ENCODE results near the gene KIF3B. TPM values are rescaled to one million over a fixed set of nuclear protein-coding genes. Genes with fewer than 3 reads are reported as not detected.

Gene KIF3B
- total and polyA plus RNA-seq, 2 donors from 2014 or later = 31.6 to 62.2 TPM

GRCh38 chr20:32238483-32239425, 38.7 kb upstream of the KIF3B start:
- no peaks in the 10 kb centered on the region for H3K27me3 ChIP-seq (ENCODE audit: control insufficient read depth, insufficient read depth, low read length)
- no peak for TF ChIP-seq CTCF (IDR thresholded peaks at IDR 0.05; ENCODE audit: borderline replicate concordance, extremely low read depth, insufficient read depth)
- peaks cover 3 to 13% (median 11%) of the 10 kb centered on the region in 3 donors for H3K36me3 ChIP-seq (ENCODE audit: control insufficient read depth in 2 of 3, insufficient read depth in 3 of 3, low read length in 3 of 3)
- no peak overlapping the region for H3K27ac ChIP-seq (ENCODE audit: low read depth in 2 of 2, low read length in 2 of 2)
- FAIRE-seq (peak; percentile 33), DNase-seq (no peak)
- H3K9ac ChIP-seq (ENCODE audit: low read length in 3 of 3) = no peak overlapping the region
- H3K4me3 ChIP-seq (ENCODE audit: low read length in 3 of 3) = no peak overlapping the region
- H3K4me1 ChIP-seq (ENCODE audit: control insufficient read depth in 2 of 3, insufficient read depth in 2 of 3, low read depth in 1 of 3, low read length in 3 of 3) = peaks cover 0 to 7% (median 5%) of the 10 kb centered on the region in 3 donors
- intact Hi-C loops (cut with DNase I) = no loop called here
- H3K9me3 ChIP-seq (ENCODE audit: control insufficient read depth in 2 of 3, insufficient read depth in 1 of 3, low read length in 3 of 3) = no peaks in the 10 kb centered on the region

- H3K4me1 ChIP-seq (ENCODE audit: control insufficient read depth in 2 of 3, insufficient read depth in 2 of 3, low read depth in 1 of 3, low read length in 3 of 3) = peaks cover 0 to 7% (median 5%) of the 10 kb centered on the region in 3 donors
- intact Hi-C loops (cut with DNase I) = no loop called here
- H3K4me3 ChIP-seq (ENCODE audit: low read length in 3 of 3) = no peak overlapping the region
- no peaks in the 10 kb centered on the region for H3K27me3 ChIP-seq (ENCODE audit: control insufficient read depth, insufficient read depth, low read length)
- TF ChIP-seq CTCF (IDR thresholded peaks at IDR 0.05; ENCODE audit: borderline replicate concordance, extremely low read depth, insufficient read depth) = no peak
- no peak overlapping the region for H3K27ac ChIP-seq (ENCODE audit: low read depth in 2 of 2, low read length in 2 of 2)
- no peaks in the 10 kb centered on the region for H3K9me3 ChIP-seq (ENCODE audit: control insufficient read depth in 2 of 3, insufficient read depth in 1 of 3, low read length in 3 of 3)
- DNase-seq (peak in 3 of 5 donors; percentile 15 to 35 (median 28)), FAIRE-seq (no peak)
- H3K36me3 ChIP-seq (ENCODE audit: control insufficient read depth in 2 of 3, insufficient read depth in 3 of 3, low read length in 3 of 3) = peaks cover 2 to 5% (median 2%) of the 10 kb centered on the region in 3 donors
- no peak overlapping the region for H3K9ac ChIP-seq (ENCODE audit: low read length in 3 of 3)
These were observed 37.2 kb upstream of the KIF3B start for GRCh38 chr20:32240205-32240604.

GRCh38 chr20:32241807-32242206, 35.6 kb upstream of the KIF3B start:
- H3K36me3 ChIP-seq (ENCODE audit: control insufficient read depth in 2 of 3, insufficient read depth in 3 of 3, low read length in 3 of 3) = no peaks in the 10 kb centered on the region
- H3K4me3 ChIP-seq (ENCODE audit: low read length in 3 of 3) = no peak overlapping the region
- intact Hi-C loops (cut with DNase I) = no loop called here
- FAIRE-seq (no peak), DNase-seq (no peak)
- H3K27me3 ChIP-seq (ENCODE audit: control insufficient read depth, insufficient read depth, low read length) = no peaks in the 10 kb centered on the region
- H3K4me1 ChIP-seq (ENCODE audit: control insufficient read depth in 2 of 3, insufficient read depth in 2 of 3, low read depth in 1 of 3, low read length in 3 of 3) = peaks cover 0 to 6% (median 5%) of the 10 kb centered on the region in 3 donors
- TF ChIP-seq CTCF (IDR thresholded peaks at IDR 0.05; ENCODE audit: borderline replicate concordance, extremely low read depth, insufficient read depth) = no peak
- H3K9ac ChIP-seq (ENCODE audit: low read length in 3 of 3) = no peak overlapping the region
- no peaks in the 10 kb centered on the region for H3K9me3 ChIP-seq (ENCODE audit: control insufficient read depth in 2 of 3, insufficient read depth in 1 of 3, low read length in 3 of 3)
- H3K27ac ChIP-seq (ENCODE audit: low read depth in 2 of 2, low read length in 2 of 2) = no peak overlapping the region
